Mesenchymal stem cell (in vitro differentiated cells and primary cell): ENCODE results near the gene CA11.

Experiments
- DNase-seq: peaks from one replicate; pipeline ENCODE4 v3.0.0-alpha.2; 2013
- H2AFZ ChIP-seq: one replicate; pipeline ENCODE4 v1.6.1; 2013; ENCODE audit warnings: low read depth, mild to moderate bottlenecking, control low read depth, inconsistent platforms, low read length, moderate library complexity
- H2AK5ac ChIP-seq: 2 replicates; pipeline ENCODE4 v1.6.1; 2013; ENCODE audit warnings: low read length, moderate library complexity, mild to moderate bottlenecking, inconsistent platforms; ENCODE audit not compliant: severe bottlenecking
- H2BK120ac ChIP-seq: one replicate; pipeline ENCODE4 v1.6.1; 2013; ENCODE audit warnings: low read depth, mild to moderate bottlenecking, inconsistent platforms, low read length, moderate library complexity
- H2BK12ac ChIP-seq, 2 experiments: one replicate each; pipeline ENCODE4 v1.6.1; 2013; ENCODE audit warnings: inconsistent platforms in 2 of 2, low read length in 2 of 2, mild to moderate bottlenecking in 2 of 2, moderate library complexity in 2 of 2, control low read depth in 1 of 2
- H2BK15ac ChIP-seq: one replicate; pipeline ENCODE4 v1.6.1; 2013; ENCODE audit warnings: mild to moderate bottlenecking, low read depth, inconsistent platforms; ENCODE audit not compliant: poor library complexity, severe bottlenecking
- H2BK5ac ChIP-seq: 2 replicates; pipeline ENCODE4 v1.6.1; 2013; ENCODE audit warnings: low read depth, mild to moderate bottlenecking, low read length, control low read depth, inconsistent platforms; ENCODE audit not compliant: poor library complexity, severe bottlenecking
- H3K14ac ChIP-seq, 2 experiments: one replicate each; pipeline ENCODE4 v1.6.1; 2013; ENCODE audit warnings: inconsistent platforms in 2 of 2, low read length in 2 of 2, control low read depth in 1 of 2, mild to moderate bottlenecking in 1 of 2, moderate library complexity in 1 of 2
- H3K18ac ChIP-seq, 2 experiments: one replicate each; pipeline ENCODE4 v1.6.1; 2013; ENCODE audit warnings: inconsistent platforms in 2 of 2, low read length in 2 of 2, control low read depth in 1 of 2, low read depth in 1 of 2, mild to moderate bottlenecking in 1 of 2
- H3K23ac ChIP-seq, 2 experiments: one replicate each; pipeline ENCODE4 v1.6.1; 2013; ENCODE audit warnings: inconsistent platforms in 2 of 2, low read length in 2 of 2, mild to moderate bottlenecking in 2 of 2, moderate library complexity in 2 of 2, control low read depth in 1 of 2
- H3K27ac ChIP-seq: 2 replicates; pipeline ENCODE4 v1.5.1; 2013; ENCODE audit warnings: mild to moderate bottlenecking, moderate library complexity, low read length, control low read depth, inconsistent platforms; ENCODE audit not compliant: poor library complexity, severe bottlenecking
- H3K27me3 ChIP-seq, 2 experiments: 2 replicates each; pipeline versions ENCODE4 v1.6.1 to v1.7.0; 2013; ENCODE audit warnings: low read length in 2 of 2, mild to moderate bottlenecking in 2 of 2, moderate library complexity in 2 of 2, control low read depth in 1 of 2, inconsistent platforms in 1 of 2; ENCODE audit not compliant: control insufficient read depth in 1 of 2, insufficient read depth in 1 of 2
- H3K36me3 ChIP-seq, 2 experiments: 2 replicates each; pipeline versions ENCODE4 v1.6.1 to v1.7.0; 2013; ENCODE audit warnings: low read length in 2 of 2, control low read depth in 1 of 2, inconsistent platforms in 1 of 2, low read depth in 1 of 2, mild to moderate bottlenecking in 1 of 2; ENCODE audit not compliant: insufficient read depth in 2 of 2, control insufficient read depth in 1 of 2
- H3K4ac ChIP-seq, 2 experiments: one replicate each; pipeline ENCODE4 v1.6.1; 2013; ENCODE audit warnings: inconsistent platforms in 2 of 2, low read length in 2 of 2, mild to moderate bottlenecking in 2 of 2, moderate library complexity in 2 of 2, control low read depth in 1 of 2, low read depth in 1 of 2
- H3K4me1 ChIP-seq: 2 replicates; pipeline ENCODE4 v1.6.1; 2013; ENCODE audit warnings: low read depth, low read length, control low read depth; ENCODE audit not compliant: control insufficient read depth, insufficient read depth
- H3K4me2 ChIP-seq: 2 replicates; pipeline ENCODE4 v1.6.1; 2013; ENCODE audit warnings: low read length, mild to moderate bottlenecking, inconsistent platforms; ENCODE audit not compliant: poor library complexity, severe bottlenecking
- H3K4me3 ChIP-seq, 2 experiments: 2 replicates each; pipeline versions ENCODE4 v1.5.1 to v1.7.0; 2013; ENCODE audit warnings: low read length in 2 of 2, mild to moderate bottlenecking in 2 of 2, control low read depth in 1 of 2, low read depth in 1 of 2; ENCODE audit not compliant: insufficient read depth in 1 of 2
- H3K79me1 ChIP-seq: replicated peaks from 2 replicates; pipeline ENCODE4 v1.6.1; 2013; ENCODE audit warnings: mild to moderate bottlenecking, control low read depth, low read length, inconsistent platforms; ENCODE audit not compliant: poor library complexity, severe bottlenecking
- H3K9ac ChIP-seq: 2 replicates; pipeline ENCODE4 v1.7.0; 2013; ENCODE audit warnings: mild to moderate bottlenecking, low read length, moderate library complexity
- H3K9me3 ChIP-seq: 2 replicates; pipeline ENCODE4 v1.7.0; 2013; ENCODE audit warnings: mild to moderate bottlenecking, low read length; ENCODE audit not compliant: control insufficient read depth
- H4K8ac ChIP-seq: one replicate; pipeline ENCODE4 v1.6.1; 2013; ENCODE audit warnings: inconsistent platforms, mild to moderate bottlenecking, low read length, moderate library complexity
- H4K91ac ChIP-seq: one replicate; pipeline ENCODE4 v1.6.1; 2013; ENCODE audit warnings: mild to moderate bottlenecking, low read length, inconsistent platforms
- WGBS: methylation state at CpG from one replicate; pipeline ENCODE4 v1.1.7; 2013; ENCODE audit warnings: mixed read lengths; 5-methylcytosine and 5-hydroxymethylcytosine counted together

The CA11 gene

DNA sequence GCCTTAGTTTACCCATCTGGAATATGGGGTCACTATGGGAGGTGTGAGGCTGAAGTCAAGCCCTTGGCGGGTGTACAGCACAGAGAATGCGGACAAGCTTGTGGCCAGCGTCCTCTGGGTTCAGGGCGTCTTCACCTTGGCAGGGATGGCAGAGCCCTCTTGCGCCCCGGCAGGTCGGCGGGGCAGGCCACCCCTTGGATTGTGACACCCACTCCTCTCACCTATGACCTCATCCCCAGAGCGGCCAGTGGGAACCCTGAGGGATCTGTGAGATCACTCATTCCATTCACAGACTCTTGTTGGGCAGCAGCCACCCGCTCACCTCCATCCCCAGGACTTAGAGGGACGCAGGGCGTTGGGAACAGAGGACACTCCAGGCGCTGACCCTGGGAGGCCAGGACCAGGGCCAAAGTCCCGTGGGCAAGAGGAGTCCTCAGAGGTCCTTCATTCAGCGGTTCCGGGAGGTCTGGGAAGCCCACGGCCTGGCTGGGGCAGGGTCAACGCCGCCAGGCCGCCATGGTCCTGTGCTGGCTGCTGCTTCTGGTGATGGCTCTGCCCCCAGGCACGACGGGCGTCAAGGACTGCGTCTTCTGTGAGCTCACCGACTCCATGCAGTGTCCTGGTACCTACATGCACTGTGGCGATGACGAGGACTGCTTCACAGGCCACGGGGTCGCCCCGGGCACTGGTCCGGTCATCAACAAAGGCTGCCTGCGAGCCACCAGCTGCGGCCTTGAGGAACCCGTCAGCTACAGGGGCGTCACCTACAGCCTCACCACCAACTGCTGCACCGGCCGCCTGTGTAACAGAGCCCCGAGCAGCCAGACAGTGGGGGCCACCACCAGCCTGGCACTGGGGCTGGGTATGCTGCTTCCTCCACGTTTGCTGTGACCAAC, 39.3 kb downstream of the CA11 start, which contains the start of gene SPACA4:
SPACA4 (plus strand) TSS at position 280 of the 896 bp plus-strand sequence; CDS start at position 517, 237 bp downstream.
- Histone ChIP-seq H3K4ac (no peak within 1 kb of the TSS), H3K4me3 (no peak within 1 kb of the TSS), H4K91ac (no peak within 1 kb of the TSS), H3K9ac (no peak within 1 kb of the TSS), H4K8ac (peak within 1 kb of the TSS; percentile 61), H3K79me1 (no peaks in the 10 kb centered on the region), H3K14ac (no peak within 1 kb of the TSS), H3K18ac (no peak within 1 kb of the TSS), H2BK15ac (no peak within 1 kb of the TSS), H3K4me2 (no peak within 1 kb of the TSS), H2BK120ac (no peak within 1 kb of the TSS), H3K4me1 (no peaks in the 10 kb centered on the region), H3K36me3 (peaks cover 0 to 6% of the 10 kb centered on the region in 2 experiments), H3K27ac (no peak within 1 kb of the TSS), H3K27me3 (no peaks in the 10 kb centered on the region), H2AK5ac (no peak within 1 kb of the TSS), H2BK12ac (no peak within 1 kb of the TSS), H2AFZ (no peak within 1 kb of the TSS), H3K23ac (no peak within 1 kb of the TSS), H2BK5ac (no peak within 1 kb of the TSS), H3K9me3 (no peaks in the 10 kb centered on the region)
- DNase-seq = no peak
- 94% methylated on average over 39 of the region's 39 CpGs for WGBS

DNA sequence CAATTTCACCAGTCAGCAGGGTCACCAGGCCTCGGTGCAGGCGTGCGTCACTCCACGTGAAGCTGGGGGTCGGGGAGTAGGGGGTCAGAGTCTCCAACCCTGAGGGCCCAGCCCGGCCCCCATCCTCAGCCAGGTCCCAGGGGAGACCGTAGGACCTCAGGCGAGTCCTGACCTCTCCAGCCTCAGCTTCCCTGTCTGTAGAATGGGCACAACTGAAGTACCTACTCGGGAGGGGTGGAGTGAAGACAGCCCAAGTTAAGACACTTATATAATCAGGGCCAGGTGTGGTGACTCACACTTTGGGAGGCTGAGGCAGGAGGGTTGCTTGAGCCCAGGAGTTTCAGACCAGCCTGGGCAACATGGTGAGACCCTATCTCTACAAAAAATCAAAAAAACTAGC, 42.1 kb downstream of the CA11 start:
- no peak overlapping the region for H3K9ac ChIP-seq
- no peak overlapping the region for H2AFZ ChIP-seq
- H3K4ac ChIP-seq = no peak overlapping the region
- no peak overlapping the region for H4K91ac ChIP-seq
- peaks cover 0 to 4% of the 10 kb centered on the region in 2 experiments for H3K36me3 ChIP-seq
- DNase-seq = no peak
- H3K4me3 ChIP-seq = no peak overlapping the region
- no peak overlapping the region for H2BK120ac ChIP-seq
- H3K23ac ChIP-seq = no peak overlapping the region
- no peak overlapping the region for H3K27ac ChIP-seq
- 95% methylated on average over 9 of the region's 9 CpGs for WGBS
- H2BK5ac ChIP-seq = no peak overlapping the region
- H3K9me3 ChIP-seq = no peaks in the 10 kb centered on the region
- no peak overlapping the region for H3K14ac ChIP-seq
- no peak overlapping the region for H2AK5ac ChIP-seq
- peaks cover 2% of the 10 kb centered on the region for H3K4me1 ChIP-seq
- no peak overlapping the region for H2BK12ac ChIP-seq
- H3K4me2 ChIP-seq = no peak overlapping the region
- H2BK15ac ChIP-seq = no peak overlapping the region
- H3K79me1 ChIP-seq = no peaks in the 10 kb centered on the region
- H4K8ac ChIP-seq = no peak overlapping the region
- peaks cover 1 to 12% of the 10 kb centered on the region in 2 experiments for H3K27me3 ChIP-seq
- no peak overlapping the region for H3K18ac ChIP-seq

DNA sequence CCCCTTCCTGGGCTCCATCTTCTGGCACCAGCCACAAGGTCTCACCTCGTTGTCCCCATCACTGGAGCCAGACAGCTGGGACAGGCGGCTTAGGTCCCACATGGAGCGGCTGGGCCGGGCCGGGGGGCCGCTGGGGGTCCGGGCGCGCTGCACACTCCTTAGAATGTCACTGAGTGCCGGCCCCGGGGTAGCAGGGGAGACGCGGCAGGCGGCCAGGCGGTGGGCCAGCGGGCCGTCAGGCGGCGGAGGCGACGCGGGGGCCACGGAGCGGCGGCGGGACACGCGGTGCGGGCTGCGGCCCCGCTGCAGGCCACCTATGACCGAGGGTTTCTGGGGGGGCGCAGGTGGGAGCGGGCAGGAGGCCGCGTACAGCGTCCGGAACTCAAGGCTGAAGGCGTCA, 42.5 kb downstream of the CA11 start:
- Histone ChIP-seq H3K18ac (no peak overlapping the region), H3K79me1 (no peaks in the 10 kb centered on the region), H3K4me2 (no peak overlapping the region), H3K27ac (no peak overlapping the region), H3K27me3 (peaks cover 5 to 16% of the 10 kb centered on the region in 2 experiments), H3K36me3 (peaks cover 0 to 4% of the 10 kb centered on the region in 2 experiments), H3K23ac (no peak overlapping the region), H2BK15ac (no peak overlapping the region), H3K4me1 (peaks cover 2% of the 10 kb centered on the region), H4K8ac (no peak overlapping the region), H3K14ac (no peak overlapping the region), H2AK5ac (no peak overlapping the region), H4K91ac (no peak overlapping the region), H2BK120ac (no peak overlapping the region), H2BK12ac (no peak overlapping the region), H3K4me3 (no peak overlapping the region), H3K4ac (no peak overlapping the region), H2AFZ (no peak overlapping the region), H3K9me3 (no peaks in the 10 kb centered on the region), H3K9ac (no peak overlapping the region), H2BK5ac (no peak overlapping the region)
- WGBS = 94% methylated on average over 39 of the region's 39 CpGs
- no peak for DNase-seq

DNA sequence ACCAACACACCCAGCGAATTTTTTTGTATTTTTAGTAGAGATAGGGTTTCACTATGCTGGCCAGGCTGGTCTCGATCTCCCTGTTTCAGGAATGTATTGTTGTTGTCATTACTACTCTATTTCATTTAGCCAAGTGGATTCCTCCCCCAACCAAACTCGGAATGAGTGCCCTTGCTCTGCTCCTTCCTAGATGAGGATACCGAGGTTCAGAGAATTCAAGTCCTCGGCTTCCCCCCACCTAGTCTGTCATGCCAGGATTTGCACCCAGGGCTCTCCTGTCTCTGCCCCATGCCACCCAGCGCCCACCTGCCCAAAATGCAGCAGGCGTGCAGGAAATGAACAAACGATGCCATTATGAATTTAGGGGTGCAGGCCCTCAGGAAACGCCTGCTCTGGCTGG, 43.0 kb downstream of the CA11 start:
- H2BK5ac ChIP-seq = no peak overlapping the region
- no peak overlapping the region for H2AFZ ChIP-seq
- H3K4ac ChIP-seq = no peak overlapping the region
- no peak overlapping the region for H3K23ac ChIP-seq
- H3K79me1 ChIP-seq = no peaks in the 10 kb centered on the region
- no peak for DNase-seq
- no peak overlapping the region for H4K8ac ChIP-seq
- no peak overlapping the region for H2BK15ac ChIP-seq
- no peaks in the 10 kb centered on the region for H3K9me3 ChIP-seq
- H2BK120ac ChIP-seq = no peak overlapping the region
- no peak overlapping the region for H3K4me3 ChIP-seq
- 91% methylated on average over 8 of the region's 9 CpGs for WGBS
- no peak overlapping the region for H2BK12ac ChIP-seq
- H3K27ac ChIP-seq = no peak overlapping the region
- no peak overlapping the region for H4K91ac ChIP-seq
- H3K27me3 ChIP-seq = peaks cover 6 to 17% of the 10 kb centered on the region in 2 experiments
- no peak overlapping the region for H3K4me2 ChIP-seq
- no peak overlapping the region for H3K9ac ChIP-seq
- H2AK5ac ChIP-seq = no peak overlapping the region
- no peak overlapping the region for H3K18ac ChIP-seq
- H3K36me3 ChIP-seq = peaks cover 0 to 4% of the 10 kb centered on the region in 2 experiments
- no peak overlapping the region for H3K14ac ChIP-seq
- peaks cover 2% of the 10 kb centered on the region for H3K4me1 ChIP-seq
